ENCODE measurements around the gene GARIN1A.

DNA sequence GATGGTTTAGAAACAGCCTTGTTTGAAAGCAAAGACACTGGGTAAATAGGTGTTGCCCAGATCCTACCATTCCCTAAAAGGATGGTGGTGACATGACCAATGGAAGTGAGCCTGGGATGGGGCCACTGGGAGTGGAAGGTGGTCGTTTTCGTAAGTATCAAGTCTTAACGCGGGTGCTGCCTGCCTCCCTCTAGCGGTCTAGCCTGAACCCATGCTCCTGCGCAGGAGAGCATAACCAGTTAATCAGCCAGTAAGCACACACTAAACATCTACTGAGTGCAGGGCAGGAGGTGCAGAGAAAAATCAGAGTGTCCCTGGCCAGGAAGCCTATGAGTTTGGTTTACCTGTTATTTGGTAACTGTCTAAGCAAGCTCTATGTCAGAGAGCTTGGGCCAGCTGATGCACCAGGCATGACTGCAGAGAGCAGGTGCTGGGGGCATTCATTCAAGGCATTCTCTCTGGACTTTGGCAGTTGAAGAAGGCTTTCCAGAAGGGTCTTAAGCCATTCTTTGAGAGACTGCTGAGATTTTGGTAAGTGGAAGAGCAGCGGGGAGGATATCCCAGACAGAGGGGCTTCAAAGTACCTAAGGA lies 930 bp downstream of the GARIN1A start:
- TF ChIP-seq, protein P1, sequence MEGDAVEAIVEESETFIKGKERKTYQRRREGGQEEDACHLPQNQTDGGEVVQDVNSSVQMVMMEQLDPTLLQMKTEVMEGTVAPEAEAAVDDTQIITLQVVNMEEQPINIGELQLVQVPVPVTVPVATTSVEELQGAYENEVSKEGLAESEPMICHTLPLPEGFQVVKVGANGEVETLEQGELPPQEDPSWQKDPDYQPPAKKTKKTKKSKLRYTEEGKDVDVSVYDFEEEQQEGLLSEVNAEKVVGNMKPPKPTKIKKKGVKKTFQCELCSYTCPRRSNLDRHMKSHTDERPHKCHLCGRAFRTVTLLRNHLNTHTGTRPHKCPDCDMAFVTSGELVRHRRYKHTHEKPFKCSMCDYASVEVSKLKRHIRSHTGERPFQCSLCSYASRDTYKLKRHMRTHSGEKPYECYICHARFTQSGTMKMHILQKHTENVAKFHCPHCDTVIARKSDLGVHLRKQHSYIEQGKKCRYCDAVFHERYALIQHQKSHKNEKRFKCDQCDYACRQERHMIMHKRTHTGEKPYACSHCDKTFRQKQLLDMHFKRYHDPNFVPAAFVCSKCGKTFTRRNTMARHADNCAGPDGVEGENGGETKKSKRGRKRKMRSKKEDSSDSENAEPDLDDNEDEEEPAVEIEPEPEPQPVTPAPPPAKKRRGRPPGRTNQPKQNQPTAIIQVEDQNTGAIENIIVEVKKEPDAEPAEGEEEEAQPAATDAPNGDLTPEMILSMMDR (IDR thresholded peaks at IDR 0.05; ENCODE audit: control extremely low read depth in 1 of 3, insufficient read depth in 1 of 3, low read depth in 1 of 3, low read length in 3 of 3) = peak; percentile 67 to 93 (median 88)
- TF ChIP-seq EZH2 (IDR thresholded peaks at IDR 0.05; ENCODE audit: low read depth, low read length, severe bottlenecking) = no peak
- TF ChIP-seq GTF2F1 (IDR thresholded peaks at IDR 0.05; ENCODE audit: borderline replicate concordance, low read depth, low read length) = no peak
- no peak for TF ChIP-seq POLR2A (IDR thresholded peaks at IDR 0.05; ENCODE audit: control extremely low read depth in 1 of 2, low read depth in 2 of 2, low read length in 2 of 2)
- TF ChIP-seq EGR1 (IDR thresholded peaks at IDR 0.05; ENCODE audit: borderline replicate concordance, low read depth, low read length) = no peak
- TF ChIP-seq, protein P2, sequence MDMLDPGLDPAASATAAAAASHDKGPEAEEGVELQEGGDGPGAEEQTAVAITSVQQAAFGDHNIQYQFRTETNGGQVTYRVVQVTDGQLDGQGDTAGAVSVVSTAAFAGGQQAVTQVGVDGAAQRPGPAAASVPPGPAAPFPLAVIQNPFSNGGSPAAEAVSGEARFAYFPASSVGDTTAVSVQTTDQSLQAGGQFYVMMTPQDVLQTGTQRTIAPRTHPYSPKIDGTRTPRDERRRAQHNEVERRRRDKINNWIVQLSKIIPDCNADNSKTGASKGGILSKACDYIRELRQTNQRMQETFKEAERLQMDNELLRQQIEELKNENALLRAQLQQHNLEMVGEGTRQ (IDR thresholded peaks at IDR 0.05; ENCODE audit: low read length) = no peak
- TF ChIP-seq, protein P3, sequence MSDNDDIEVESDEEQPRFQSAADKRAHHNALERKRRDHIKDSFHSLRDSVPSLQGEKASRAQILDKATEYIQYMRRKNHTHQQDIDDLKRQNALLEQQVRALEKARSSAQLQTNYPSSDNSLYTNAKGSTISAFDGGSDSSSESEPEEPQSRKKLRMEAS (IDR thresholded peaks at IDR 0.05) = 0 out of 2 replicates have a peak, but pooled peaks have one; percentile 34
- TF ChIP-seq BRCA1 (IDR thresholded peaks at IDR 0.05; ENCODE audit: low read depth, low read length) = no peak
- TF ChIP-seq CHD2 (IDR thresholded peaks at IDR 0.05; ENCODE audit: low read length) = no peak
- no peak for TF ChIP-seq YY1 (IDR thresholded peaks at IDR 0.05; ENCODE audit: low read depth, low read length)
- TF ChIP-seq SP2 (IDR thresholded peaks at IDR 0.05; ENCODE audit: low read length) = no peak

Data from H1 (cell line).